Erythroblast (primary cell): ENCODE data around the gene WAC.

Source experiments
- DNase-seq, 2 experiments: peaks; one replicate each; lab custom pipeline; 2025; lab: John Stamatoyannopoulos, UW
- GATA1 ChIP-seq: IDR thresholded peaks from 2 replicates; pipeline ENCODE4 v1.6.1; 2011; ENCODE audit warnings: low read depth, mild to moderate bottlenecking, control low read depth, low read length, moderate library complexity
- POLR2A ChIP-seq: IDR thresholded peaks from 2 replicates; pipeline ENCODE4 v1.6.1; 2011; ENCODE audit warnings: mild to moderate bottlenecking, low read length

The WAC gene

GRCh38 chr10:28544058-28544457 lies 11.1 kb downstream of the WAC start:
- no peak for DNase-seq
- TF ChIP-seq POLR2A (no peak), GATA1 (no peak)

GRCh38 chr10:28545967-28546644 lies 13.2 kb downstream of the WAC start:
- no peak for DNase-seq
- TF ChIP-seq POLR2A, result no peak
- no peak for TF ChIP-seq GATA1

- no peak for DNase-seq
- TF ChIP-seq GATA1 (no peak), POLR2A (no peak)
Observed at GRCh38 chr10:28548781-28549498, 16.0 kb downstream of the WAC start.

GRCh38 chr10:28551086-28551485 lies 18.2 kb downstream of the WAC start:
- TF ChIP-seq POLR2A (no peak), GATA1 (no peak)
- DNase-seq, result no peak

- DNase-seq, result no peak
- TF ChIP-seq GATA1 (no peak), POLR2A (no peak)
Observed at GRCh38 chr10:28552775-28553174, 19.9 kb downstream of the WAC start.

- no peak for DNase-seq
- TF ChIP-seq POLR2A (no peak), GATA1 (no peak)
Observed at GRCh38 chr10:28554009-28554408, 21.1 kb downstream of the WAC start.

- TF ChIP-seq GATA1, result no peak
- TF ChIP-seq POLR2A, result no peak
- no peak for DNase-seq
Observed at GRCh38 chr10:28554952-28555351, 22.0 kb downstream of the WAC start.

- no peak for DNase-seq
- TF ChIP-seq GATA1 (no peak), POLR2A (no peak)
Observed at GRCh38 chr10:28555358-28555757, 22.4 kb downstream of the WAC start.

- DNase-seq, result no peak
Observed at GRCh38 chr10:28556142-28556541, 23.2 kb downstream of the WAC start.

GRCh38 chr10:28558186-28558585 lies 25.3 kb downstream of the WAC start:
- TF ChIP-seq POLR2A (no peak), GATA1 (no peak)
- DNase-seq, result no peak

More at GRCh38 chr10:28556142-28556541, 23.2 kb downstream of the WAC start:
- TF ChIP-seq GATA1 (no peak), POLR2A (no peak)

GRCh38 chr10:28558923-28559508 lies 26.1 kb downstream of the WAC start:
- TF ChIP-seq POLR2A (no peak), GATA1 (no peak)

GRCh38 chr10:28559618-28560017 lies 26.7 kb downstream of the WAC start:
- DNase-seq, result no peak
- no peak for TF ChIP-seq GATA1
- TF ChIP-seq POLR2A, result no peak

More at GRCh38 chr10:28558923-28559508, 26.1 kb downstream of the WAC start:
- DNase-seq, result no peak

GRCh38 chr10:28560617-28561016 lies 27.7 kb downstream of the WAC start:
- DNase-seq, result no peak
- TF ChIP-seq POLR2A, result no peak

- TF ChIP-seq GATA1 (no peak), POLR2A (no peak)
- no peak for DNase-seq
Observed at GRCh38 chr10:28561531-28561930, 28.6 kb downstream of the WAC start.
